GM12878 (cell line): ENCODE results near the gene CDH1. TPM values are rescaled to one million over a fixed set of nuclear protein-coding genes. Genes with fewer than 3 reads are reported as not detected.

Experiments
- ATF7 ChIP-seq: fragments of 450-650 bp; IDR thresholded peaks from 2 replicates; pipeline ENCODE4 v1.6.1; 2016; ENCODE audit warnings: low read depth, mild to moderate bottlenecking
- CEBPB ChIP-seq, 2 experiments: fragments of 150-350 bp in 1 of 2; IDR thresholded peaks; 2 replicates each; pipeline ENCODE4 v1.6.1; 2012 to 2014; ENCODE audit warnings: low read depth in 2 of 2, low read length in 2 of 2, borderline replicate concordance in 1 of 2, inconsistent platforms in 1 of 2
- CHD2 ChIP-seq: IDR thresholded peaks from 2 replicates; pipeline ENCODE4 v1.6.1; 2011; ENCODE audit warnings: low read depth, low read length, improper control_type of control experiment, borderline replicate concordance
- DPF2 ChIP-seq: fragments of 450-650 bp; IDR thresholded peaks from 2 replicates; pipeline ENCODE4 v1.6.1; 2017; ENCODE audit warnings: mild to moderate bottlenecking
- HCFC1 ChIP-seq: fragments of 150-350 bp; IDR thresholded peaks from 2 replicates; pipeline ENCODE4 v1.6.1; 2014; ENCODE audit warnings: low read length
- LARP7 ChIP-seq: fragments of 450-650 bp; IDR thresholded peaks from 2 replicates; pipeline ENCODE4 v1.6.1; 2017; ENCODE audit warnings: mild to moderate bottlenecking
- MEF2A ChIP-seq: IDR thresholded peaks from 2 replicates; pipeline ENCODE4 v1.6.1; 2011; ENCODE audit warnings: low read depth, mild to moderate bottlenecking, low read length, moderate library complexity; ENCODE audit not compliant: insufficient read depth
- NR2C2 ChIP-seq: IDR thresholded peaks from 2 replicates; pipeline ENCODE4 v1.6.1; 2011; ENCODE audit warnings: borderline replicate concordance, low read depth; ENCODE audit not compliant: control insufficient read depth, insufficient read length
- RCOR1 ChIP-seq: conservative IDR thresholded peaks from 2 replicates; pipeline ENCODE4 v1.6.1; 2012; ENCODE audit warnings: low read depth, low read length, improper control_type of control experiment
- SMAD1 ChIP-seq: fragments of 450-650 bp; IDR thresholded peaks from 2 replicates; pipeline ENCODE4 v1.6.1; 2018; ENCODE audit warnings: mild to moderate bottlenecking, low read depth; ENCODE audit not compliant: partially characterized antibody
- SMAD5 ChIP-seq: IDR thresholded peaks from 2 replicates; pipeline ENCODE4 v1.6.1; 2016; ENCODE audit warnings: antibody characterized with exemption, low read depth
- SMC3 ChIP-seq: IDR thresholded peaks from 2 replicates; pipeline ENCODE4 v1.6.1; 2011; ENCODE audit warnings: low read length, improper control_type of control experiment, borderline replicate concordance
- SPI1 ChIP-seq: IDR thresholded peaks from 2 replicates; pipeline ENCODE4 v1.6.1; 2011; ENCODE audit warnings: low read depth, mild to moderate bottlenecking, low read length, moderate library complexity, borderline replicate concordance; ENCODE audit not compliant: insufficient read depth
- SUPT20H ChIP-seq: IDR thresholded peaks from 2 replicates; pipeline ENCODE4 v1.6.1; 2011; ENCODE audit warnings: low read depth, mild to moderate bottlenecking, low read length, moderate library complexity, borderline replicate concordance; ENCODE audit not compliant: control insufficient read depth
- SUZ12 ChIP-seq: fragments of 200-600 bp; sonication (generic); IDR thresholded peaks from one replicate; pipeline ENCODE4 v1.6.1; 2018; ENCODE audit warnings: antibody characterized with exemption, mild to moderate bottlenecking; ENCODE audit not compliant: unreplicated experiment
- TARDBP ChIP-seq: IDR thresholded peaks from 2 replicates; pipeline ENCODE4 v1.6.1; 2016; ENCODE audit warnings: borderline replicate concordance
- TBL1XR1 ChIP-seq: IDR thresholded peaks from 2 replicates; pipeline ENCODE4 v1.6.1; 2012; ENCODE audit warnings: low read depth, low read length, improper control_type of control experiment
- YY1 ChIP-seq: IDR thresholded peaks from 2 replicates; pipeline ENCODE4 v1.6.1; 2011; ENCODE audit warnings: low read depth, mild to moderate bottlenecking, low read length
- ZNF24 ChIP-seq: fragments of 450-650 bp; IDR thresholded peaks from 2 replicates; pipeline ENCODE4 v1.6.1; 2017; ENCODE audit warnings: antibody characterized with exemption, mild to moderate bottlenecking
- ZNF384 ChIP-seq: IDR thresholded peaks from 2 replicates; pipeline ENCODE4 v1.6.1; 2012; ENCODE audit warnings: low read depth, mild to moderate bottlenecking, low read length, improper control_type of control experiment, borderline replicate concordance
- polyA plus RNA-seq, 11 experiments: library from polyadenylated mRNA; depleted of rRNA in 4 of 11; unstranded in 6 of 11; stranded (reverse) in 5 of 11; fragments of >200 nt; fragmentation: Nextera tagmentation in 4 of 11; fragmentation: Illumina TruSeq in 1 of 11; extraction: Ambion mirVana in 4 of 11; extraction: Trizol in 1 of 11; gene quantifications; 1 replicate in 1 of 11; 2 replicates in 10 of 11; pipeline versions ENCODE4 v1.2.1 to v1.2.3, GENCODE V29; 2011 to 2016; ENCODE audit warnings: inconsistent platforms in 2 of 11, missing spikeins in 2 of 11, low read depth in 1 of 11
- total RNA-seq, 4 experiments: library from RNA; depleted of rRNA in 3 of 4; stranded (reverse); fragments of >200 nt in 3 of 4; fragmentation: Illumina TruSeq in 1 of 4; extraction: Trizol in 1 of 4; gene quantifications; 2 replicates each; pipeline versions ENCODE4 v1.2.1 to v1.2.3, GENCODE V29; 2013 to 2021
- TF ChIP-seq, protein P1 (sequence below): fragments of 450-650 bp; IDR thresholded peaks from 2 replicates; pipeline ENCODE4 v1.6.1; 2017; ENCODE audit warnings: mild to moderate bottlenecking, moderate library complexity
- TF ChIP-seq, protein P2 (sequence below): IDR thresholded peaks from 2 replicates; pipeline ENCODE4 v1.6.1; 2011; ENCODE audit warnings: low read depth, low read length, improper control_type of control experiment, borderline replicate concordance

CDH1 gene
- total and polyA plus RNA-seq, 10 of the 15 experiments (the other 5 are each of a cell fraction or from before 2014, with no cell fraction given): 2.2 to 30.6 (median 17.7) TPM

DNA sequence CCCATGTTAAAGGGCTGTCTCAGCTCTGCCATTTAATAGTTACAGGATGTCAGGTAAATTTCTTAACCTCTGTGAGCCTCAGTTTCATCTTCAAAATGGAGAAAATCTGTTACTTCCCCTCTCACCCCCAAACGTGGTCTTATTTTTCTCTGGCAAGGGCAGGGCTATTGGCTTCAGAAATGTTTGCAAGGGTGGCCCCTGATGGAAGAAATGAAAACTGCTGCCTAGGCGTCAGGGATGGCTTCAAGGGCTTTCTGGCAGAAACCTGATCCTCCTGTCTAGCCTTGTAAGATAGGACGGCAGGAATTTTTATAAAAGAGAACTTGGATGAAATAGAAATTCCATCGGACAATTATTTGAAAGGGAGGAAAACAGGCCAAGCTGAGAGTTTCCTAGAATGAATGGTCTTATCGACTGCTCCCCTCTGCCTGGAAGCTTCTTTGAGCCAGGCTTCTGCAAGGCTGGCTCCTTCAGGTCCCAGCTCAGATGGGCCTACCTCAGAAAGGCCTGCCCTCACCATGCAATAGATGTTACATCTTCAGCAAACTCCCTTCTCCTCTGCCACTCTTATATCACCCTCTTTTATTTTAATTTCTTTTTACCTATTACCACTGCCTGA lies 63.3 kb downstream of the CDH1 start (continued):
- no peak for TF ChIP-seq SUPT20H
- TF ChIP-seq TARDBP: 0 out of 2 replicates have a peak, but pooled peaks have one; percentile 33
- TF ChIP-seq RCOR1: peak; percentile 27; the same call in 1 of the 2 replicates
- no peak for TF ChIP-seq SMAD5
- TF ChIP-seq ZNF384: peak; percentile 37; the same call in 1 of the 2 replicates
- peak; percentile 29; the same call in 1 of the 2 replicates for TF ChIP-seq TBL1XR1
- no peak for TF ChIP-seq NR2C2
- TF ChIP-seq, protein P1, sequence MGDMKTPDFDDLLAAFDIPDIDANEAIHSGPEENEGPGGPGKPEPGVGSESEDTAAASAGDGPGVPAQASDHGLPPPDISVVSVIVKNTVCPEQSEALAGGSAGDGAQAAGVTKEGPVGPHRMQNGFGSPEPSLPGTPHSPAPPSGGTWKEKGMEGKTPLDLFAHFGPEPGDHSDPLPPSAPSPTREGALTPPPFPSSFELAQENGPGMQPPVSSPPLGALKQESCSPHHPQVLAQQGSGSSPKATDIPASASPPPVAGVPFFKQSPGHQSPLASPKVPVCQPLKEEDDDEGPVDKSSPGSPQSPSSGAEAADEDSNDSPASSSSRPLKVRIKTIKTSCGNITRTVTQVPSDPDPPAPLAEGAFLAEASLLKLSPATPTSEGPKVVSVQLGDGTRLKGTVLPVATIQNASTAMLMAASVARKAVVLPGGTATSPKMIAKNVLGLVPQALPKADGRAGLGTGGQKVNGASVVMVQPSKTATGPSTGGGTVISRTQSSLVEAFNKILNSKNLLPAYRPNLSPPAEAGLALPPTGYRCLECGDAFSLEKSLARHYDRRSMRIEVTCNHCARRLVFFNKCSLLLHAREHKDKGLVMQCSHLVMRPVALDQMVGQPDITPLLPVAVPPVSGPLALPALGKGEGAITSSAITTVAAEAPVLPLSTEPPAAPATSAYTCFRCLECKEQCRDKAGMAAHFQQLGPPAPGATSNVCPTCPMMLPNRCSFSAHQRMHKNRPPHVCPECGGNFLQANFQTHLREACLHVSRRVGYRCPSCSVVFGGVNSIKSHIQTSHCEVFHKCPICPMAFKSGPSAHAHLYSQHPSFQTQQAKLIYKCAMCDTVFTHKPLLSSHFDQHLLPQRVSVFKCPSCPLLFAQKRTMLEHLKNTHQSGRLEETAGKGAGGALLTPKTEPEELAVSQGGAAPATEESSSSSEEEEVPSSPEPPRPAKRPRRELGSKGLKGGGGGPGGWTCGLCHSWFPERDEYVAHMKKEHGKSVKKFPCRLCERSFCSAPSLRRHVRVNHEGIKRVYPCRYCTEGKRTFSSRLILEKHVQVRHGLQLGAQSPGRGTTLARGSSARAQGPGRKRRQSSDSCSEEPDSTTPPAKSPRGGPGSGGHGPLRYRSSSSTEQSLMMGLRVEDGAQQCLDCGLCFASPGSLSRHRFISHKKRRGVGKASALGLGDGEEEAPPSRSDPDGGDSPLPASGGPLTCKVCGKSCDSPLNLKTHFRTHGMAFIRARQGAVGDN: peak; percentile 73; the same call in 1 of the 2 replicates
- peak; percentile 88 for TF ChIP-seq YY1
- TF ChIP-seq ATF7: no peak
- peak; percentile 98 for TF ChIP-seq SMC3
- TF ChIP-seq, protein P2, sequence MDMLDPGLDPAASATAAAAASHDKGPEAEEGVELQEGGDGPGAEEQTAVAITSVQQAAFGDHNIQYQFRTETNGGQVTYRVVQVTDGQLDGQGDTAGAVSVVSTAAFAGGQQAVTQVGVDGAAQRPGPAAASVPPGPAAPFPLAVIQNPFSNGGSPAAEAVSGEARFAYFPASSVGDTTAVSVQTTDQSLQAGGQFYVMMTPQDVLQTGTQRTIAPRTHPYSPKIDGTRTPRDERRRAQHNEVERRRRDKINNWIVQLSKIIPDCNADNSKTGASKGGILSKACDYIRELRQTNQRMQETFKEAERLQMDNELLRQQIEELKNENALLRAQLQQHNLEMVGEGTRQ: no peak
- TF ChIP-seq SMAD1: no peak
- TF ChIP-seq LARP7: no peak
- TF ChIP-seq CEBPB (IDR thresholded peaks at IDR 0.05; ENCODE audit: borderline replicate concordance in 1 of 2, low read depth in 2 of 2, low read length in 2 of 2): no peak
- no peak for TF ChIP-seq ZNF24
- 0 out of 2 replicates have a peak, but pooled peaks have one; percentile 42 for TF ChIP-seq MEF2A
- TF ChIP-seq CHD2: no peak
- no peak for TF ChIP-seq DPF2
- TF ChIP-seq SUZ12: no peak
- TF ChIP-seq SPI1: peak; percentile 67; the same call in 1 of the 2 replicates
- TF ChIP-seq HCFC1: no peak
- TF ChIP-seq, all 136 proteins: peak for 17
